Measurements from ENCODE around the gene DLG2. TPM values are rescaled to one million over a fixed set of nuclear protein-coding genes. Genes with fewer than 3 reads are reported as not detected.

DLG2 gene
- total RNA-seq, 2 experiments from 2014 or later, result 6.9 to 8.2 TPM

DNA sequence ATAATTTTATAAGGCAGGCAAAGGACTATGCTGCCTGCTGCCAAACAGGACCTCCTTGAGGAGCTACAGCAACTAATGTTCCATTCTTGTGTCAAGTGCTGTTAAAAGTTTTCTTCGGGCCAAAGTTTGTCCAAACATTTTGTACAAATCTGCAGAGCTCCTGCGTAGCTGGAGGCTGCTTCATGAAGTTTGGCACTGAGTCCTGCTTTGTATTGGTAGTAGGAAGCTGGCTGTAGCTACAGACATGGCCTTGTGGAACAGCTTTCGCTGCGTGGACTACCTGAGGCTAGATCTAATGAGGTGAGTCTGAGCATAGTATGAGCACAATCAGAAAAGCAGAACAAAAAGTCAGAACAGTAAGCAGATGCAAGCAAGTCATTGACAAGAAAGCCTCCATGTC lies 528.1 kb downstream of the DLG2 start:
- H3K9me3 ChIP-seq (ENCODE audit: low read length), result no peaks in the 10 kb centered on the region
- no peak for TF ChIP-seq EZH2phosphoT487 (IDR thresholded peaks at IDR 0.05; ENCODE audit: borderline replicate concordance, low read depth, low read length)
- TF ChIP-seq, protein P1, sequence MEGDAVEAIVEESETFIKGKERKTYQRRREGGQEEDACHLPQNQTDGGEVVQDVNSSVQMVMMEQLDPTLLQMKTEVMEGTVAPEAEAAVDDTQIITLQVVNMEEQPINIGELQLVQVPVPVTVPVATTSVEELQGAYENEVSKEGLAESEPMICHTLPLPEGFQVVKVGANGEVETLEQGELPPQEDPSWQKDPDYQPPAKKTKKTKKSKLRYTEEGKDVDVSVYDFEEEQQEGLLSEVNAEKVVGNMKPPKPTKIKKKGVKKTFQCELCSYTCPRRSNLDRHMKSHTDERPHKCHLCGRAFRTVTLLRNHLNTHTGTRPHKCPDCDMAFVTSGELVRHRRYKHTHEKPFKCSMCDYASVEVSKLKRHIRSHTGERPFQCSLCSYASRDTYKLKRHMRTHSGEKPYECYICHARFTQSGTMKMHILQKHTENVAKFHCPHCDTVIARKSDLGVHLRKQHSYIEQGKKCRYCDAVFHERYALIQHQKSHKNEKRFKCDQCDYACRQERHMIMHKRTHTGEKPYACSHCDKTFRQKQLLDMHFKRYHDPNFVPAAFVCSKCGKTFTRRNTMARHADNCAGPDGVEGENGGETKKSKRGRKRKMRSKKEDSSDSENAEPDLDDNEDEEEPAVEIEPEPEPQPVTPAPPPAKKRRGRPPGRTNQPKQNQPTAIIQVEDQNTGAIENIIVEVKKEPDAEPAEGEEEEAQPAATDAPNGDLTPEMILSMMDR (conservative IDR thresholded peaks at IDR 0.05; ENCODE audit: low read length), result no peak
- no peak overlapping the region for H3K4me3 ChIP-seq (ENCODE audit: low read depth, low read length, poor library complexity, severe bottlenecking)
- no peak overlapping the region for H3K27ac ChIP-seq (ENCODE audit: low read depth, low read length, poor library complexity, severe bottlenecking)
- intact Hi-C loops (cut with micrococcal nuclease; ENCODE audit: unreplicated experiment), result no loop called here
- POLR2A ChIA-PET, result interaction anchor here (0.6 to 1.0 kb wide), 3 partner anchors 8 to 25 kb away, joined by 3 read pairs; no protein-coding TSS in a partner anchor
- CTCF ChIA-PET (ENCODE audit: unreplicated experiment), result interaction anchor here (0.6 kb wide), 1 partner anchor 69 kb away, joined by 3 read pairs; no protein-coding TSS in a partner anchor
- no peaks in the 10 kb centered on the region for H3K79me2 ChIP-seq (ENCODE audit: insufficient read depth, low read depth, low read length)
- H3K4me1 ChIP-seq (ENCODE audit: insufficient read depth, low read length, poor library complexity, severe bottlenecking), result peaks cover 14% of the 10 kb centered on the region
- no peaks in the 10 kb centered on the region for H4K20me1 ChIP-seq (ENCODE audit: insufficient read depth, low read length)
- BruUV-seq (replicated peaks), result no TSS peak
- no peaks in the 10 kb centered on the region for H3K36me3 ChIP-seq (ENCODE audit: insufficient read depth, low read length)
- DNase-seq (ENCODE audit: low spot score), result no peak
- no peaks in the 10 kb centered on the region for H3K9me2 ChIP-seq (ENCODE audit: insufficient read depth, low read length)
- H3K4me2 ChIP-seq (ENCODE audit: low read length), result no peak overlapping the region
- H2AFZ ChIP-seq (ENCODE audit: low read length), result no peak overlapping the region

DNA sequence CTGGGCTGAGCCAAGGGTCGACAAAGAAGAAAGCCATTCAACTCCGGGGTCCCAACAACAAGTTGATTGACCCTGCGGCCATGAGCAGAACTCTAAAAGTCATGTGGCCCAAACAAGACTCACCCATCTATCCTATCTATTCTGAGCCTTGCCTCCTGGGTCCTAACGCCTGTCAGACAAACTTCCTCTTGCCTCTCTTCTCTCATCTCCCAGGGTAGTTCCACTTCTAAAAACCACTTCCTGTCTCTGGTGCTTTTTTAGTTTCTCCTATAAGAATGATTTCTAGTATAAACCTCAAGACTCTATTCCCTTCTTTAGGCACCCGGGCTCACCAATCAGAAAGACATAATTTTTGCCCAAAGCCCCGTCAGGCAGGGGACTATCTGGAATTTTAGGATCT lies 530.2 kb downstream of the DLG2 start:
- ChIA-PET POLR2A (interaction anchor here (0.6 to 1.4 kb wide), 6 partner anchors 10 to 533 kb away, joined by 3 to 8 read pairs (median 4); no protein-coding TSS in a partner anchor), CTCF (ENCODE audit: unreplicated experiment) (no interaction called here)
- H3K27ac ChIP-seq (ENCODE audit: low read depth, low read length, poor library complexity, severe bottlenecking), result no peak overlapping the region
- intact Hi-C loops (cut with micrococcal nuclease; ENCODE audit: unreplicated experiment), result no loop called here
- peak; percentile 51 for DNase-seq (ENCODE audit: low spot score)
- H3K79me2 ChIP-seq (ENCODE audit: insufficient read depth, low read depth, low read length), result no peaks in the 10 kb centered on the region
- no TSS peak for BruUV-seq (replicated peaks)
- H3K9me2 ChIP-seq (ENCODE audit: insufficient read depth, low read length), result no peaks in the 10 kb centered on the region
- no peaks in the 10 kb centered on the region for H3K36me3 ChIP-seq (ENCODE audit: insufficient read depth, low read length)
- H3K4me1 ChIP-seq (ENCODE audit: insufficient read depth, low read length, poor library complexity, severe bottlenecking), result peaks cover 14% of the 10 kb centered on the region
- H4K20me1 ChIP-seq (ENCODE audit: insufficient read depth, low read length), result no peaks in the 10 kb centered on the region
- no peak overlapping the region for H3K4me3 ChIP-seq (ENCODE audit: low read depth, low read length, poor library complexity, severe bottlenecking)
- no peaks in the 10 kb centered on the region for H3K9me3 ChIP-seq (ENCODE audit: low read length)
- TF ChIP-seq, protein P1 (conservative IDR thresholded peaks at IDR 0.05; ENCODE audit: low read length), result no peak
- TF ChIP-seq EZH2phosphoT487 (IDR thresholded peaks at IDR 0.05; ENCODE audit: borderline replicate concordance, low read depth, low read length), result no peak
- peak overlapping the region; percentile 39; the same call in 1 of the 2 replicates for H3K4me2 ChIP-seq (ENCODE audit: low read length)
- H2AFZ ChIP-seq (ENCODE audit: low read length), result peak overlapping the region; percentile 35; the same call in 1 of the 2 replicates

DNA sequence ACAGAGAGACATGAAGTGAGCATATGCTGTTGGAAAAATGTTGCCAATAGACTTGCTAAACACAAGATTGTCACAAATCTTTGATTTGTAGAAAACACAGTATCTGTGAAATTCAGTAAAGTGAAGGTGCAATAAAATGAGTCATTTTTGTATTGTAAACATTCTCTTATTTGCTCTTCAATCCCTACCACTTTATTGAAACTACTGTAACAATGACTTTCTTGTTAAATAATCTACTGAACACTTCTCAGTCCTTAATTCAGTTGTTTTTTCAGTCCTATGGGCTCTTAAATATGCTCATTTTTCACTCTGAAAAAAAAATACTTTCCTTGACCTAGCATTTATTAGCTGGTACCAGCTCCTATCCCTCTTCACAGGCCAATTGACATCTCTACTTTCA lies 531.9 kb downstream of the DLG2 start:
- Histone ChIP-seq H3K27ac (ENCODE audit: low read depth, low read length, poor library complexity, severe bottlenecking) (no peak overlapping the region), H2AFZ (ENCODE audit: low read length) (no peak overlapping the region), H3K4me1 (ENCODE audit: insufficient read depth, low read length, poor library complexity, severe bottlenecking) (peaks cover 24% of the 10 kb centered on the region), H4K20me1 (ENCODE audit: insufficient read depth, low read length) (no peaks in the 10 kb centered on the region), H3K4me3 (ENCODE audit: low read depth, low read length, poor library complexity, severe bottlenecking) (no peak overlapping the region), H3K9me3 (ENCODE audit: low read length) (no peaks in the 10 kb centered on the region), H3K36me3 (ENCODE audit: insufficient read depth, low read length) (no peaks in the 10 kb centered on the region), H3K9me2 (ENCODE audit: insufficient read depth, low read length) (no peaks in the 10 kb centered on the region), H3K4me2 (ENCODE audit: low read length) (no peak overlapping the region), H3K79me2 (ENCODE audit: insufficient read depth, low read depth, low read length) (no peaks in the 10 kb centered on the region)
- BruUV-seq (replicated peaks), result no TSS peak
- intact Hi-C loops (cut with micrococcal nuclease; ENCODE audit: unreplicated experiment), result no loop called here
- POLR2A ChIA-PET, result interaction anchor here (1.2 kb wide), 1 partner anchor 10 kb away, joined by 4 read pairs; no protein-coding TSS in a partner anchor
- TF ChIP-seq, protein P1 (conservative IDR thresholded peaks at IDR 0.05; ENCODE audit: low read length), result no peak
- TF ChIP-seq EZH2phosphoT487 (IDR thresholded peaks at IDR 0.05; ENCODE audit: borderline replicate concordance, low read depth, low read length), result no peak
- CTCF ChIA-PET (ENCODE audit: unreplicated experiment), result no interaction called here
- no peak for DNase-seq (ENCODE audit: low spot score)
